Retinal pigment epithelial cell (primary cell): ENCODE measurements around the gene GPATCH8.
"Not testable (repeated sequence)": the region's sequence is repeated elsewhere in the genome, so short reads cannot be mapped to it uniquely, and the experiment has no call there.

ENCODE experiments used
- DNase-seq: peaks from one replicate; pipeline ENCODE4 v3.0.0-alpha.2; 2010; ENCODE audit warnings: low read depth
- H3K4me3 ChIP-seq: 2 replicates; pipeline ENCODE4 v1.5.1; 2011; ENCODE audit warnings: mild to moderate bottlenecking, low read length, control low read depth, moderate library complexity
- TF ChIP-seq, protein P1 (sequence below): conservative IDR thresholded peaks from 2 replicates; pipeline ENCODE4 v1.5.1; 2011; ENCODE audit warnings: low read depth, low read length, control low read depth, inconsistent platforms

The GPATCH8 gene

GRCh38 chr17:44394833-44395232 lies 108.4 kb downstream of the GPATCH8 start:
- H3K4me3 ChIP-seq, result no peak overlapping the region
- no peak for DNase-seq
- TF ChIP-seq, protein P1, sequence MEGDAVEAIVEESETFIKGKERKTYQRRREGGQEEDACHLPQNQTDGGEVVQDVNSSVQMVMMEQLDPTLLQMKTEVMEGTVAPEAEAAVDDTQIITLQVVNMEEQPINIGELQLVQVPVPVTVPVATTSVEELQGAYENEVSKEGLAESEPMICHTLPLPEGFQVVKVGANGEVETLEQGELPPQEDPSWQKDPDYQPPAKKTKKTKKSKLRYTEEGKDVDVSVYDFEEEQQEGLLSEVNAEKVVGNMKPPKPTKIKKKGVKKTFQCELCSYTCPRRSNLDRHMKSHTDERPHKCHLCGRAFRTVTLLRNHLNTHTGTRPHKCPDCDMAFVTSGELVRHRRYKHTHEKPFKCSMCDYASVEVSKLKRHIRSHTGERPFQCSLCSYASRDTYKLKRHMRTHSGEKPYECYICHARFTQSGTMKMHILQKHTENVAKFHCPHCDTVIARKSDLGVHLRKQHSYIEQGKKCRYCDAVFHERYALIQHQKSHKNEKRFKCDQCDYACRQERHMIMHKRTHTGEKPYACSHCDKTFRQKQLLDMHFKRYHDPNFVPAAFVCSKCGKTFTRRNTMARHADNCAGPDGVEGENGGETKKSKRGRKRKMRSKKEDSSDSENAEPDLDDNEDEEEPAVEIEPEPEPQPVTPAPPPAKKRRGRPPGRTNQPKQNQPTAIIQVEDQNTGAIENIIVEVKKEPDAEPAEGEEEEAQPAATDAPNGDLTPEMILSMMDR, result no peak

GRCh38 chr17:44394112-44394511 lies 109.1 kb downstream of the GPATCH8 start:
- DNase-seq, H3K4me3 ChIP-seq: not testable (repeated sequence)

GRCh38 chr17:44390250-44390870 lies 112.8 kb downstream of the GPATCH8 start:
- TF ChIP-seq, protein P1, result no peak
- DNase-seq, result no peak
- H3K4me3 ChIP-seq, result no peak overlapping the region

DNA sequence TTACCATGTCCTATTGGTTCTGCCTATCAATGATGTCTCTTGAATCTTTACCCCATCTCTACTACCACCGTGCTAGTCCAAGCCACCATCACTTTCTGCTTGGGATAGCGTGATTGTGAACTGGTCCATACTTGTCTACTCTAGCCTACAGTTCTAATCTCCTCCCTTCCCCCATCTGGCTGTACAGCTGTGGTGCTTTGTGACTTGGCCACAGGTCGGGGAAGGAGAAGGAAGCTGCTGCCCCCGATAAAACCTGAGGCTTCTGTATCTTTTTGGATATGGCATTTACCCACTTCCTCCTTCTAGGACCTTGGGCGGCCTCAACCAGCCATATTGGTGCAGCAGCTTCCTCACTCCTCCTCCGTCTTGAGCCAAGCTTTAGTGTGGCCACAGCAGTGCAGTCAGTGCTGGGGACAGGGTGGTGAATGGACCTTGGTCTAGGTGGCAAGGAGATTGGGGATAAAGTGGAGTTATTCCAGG lies 113.4 kb downstream of the GPATCH8 start:
- no peak overlapping the region for H3K4me3 ChIP-seq
- no peak for DNase-seq
- TF ChIP-seq, protein P1, result no peak

DNA sequence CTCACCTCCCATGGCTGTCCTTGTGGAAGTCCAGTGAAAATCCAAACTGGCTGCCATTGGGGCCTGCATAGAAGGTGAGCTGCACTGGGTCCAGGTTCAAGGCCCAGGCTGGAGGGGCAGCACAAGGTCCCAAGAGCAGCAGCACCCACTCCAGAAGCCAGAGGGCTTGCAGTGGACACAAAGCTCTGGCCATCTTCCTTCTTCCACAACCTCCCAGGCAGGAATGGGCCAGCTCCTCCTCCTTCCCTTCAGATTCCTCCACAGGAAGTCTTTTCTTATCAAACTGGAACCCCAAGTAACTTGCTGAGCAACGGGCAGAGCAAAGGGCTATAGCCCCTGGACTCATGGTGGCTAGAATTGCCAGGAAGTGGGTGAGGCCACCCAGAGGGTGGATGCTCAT lies 113.9 kb downstream of the GPATCH8 start, which contains the start of gene ITGA2B:
Gene ITGA2B, minus strand, starts transcription at position 369 of the 400 bp plus-strand sequence. Its CDS starts 176 bp downstream, at position 193.
- TF ChIP-seq, protein P1, result no peak
- no peak within 1 kb of the TSS for H3K4me3 ChIP-seq
- no peak for DNase-seq

GRCh38 chr17:44387804-44388203 lies 115.4 kb downstream of the GPATCH8 start:
- TF ChIP-seq, protein P1, result no peak
- DNase-seq, result no peak
- no peak overlapping the region for H3K4me3 ChIP-seq

GRCh38 chr17:44386182-44386525 lies 117.1 kb downstream of the GPATCH8 start:
- H3K4me3 ChIP-seq, result peak overlapping the region; percentile 61
- no peak for DNase-seq
- TF ChIP-seq, protein P1, result no peak
